Measurements from ENCODE around the gene ANKRD11. TPM values are rescaled to one million over a fixed set of nuclear protein-coding genes. Genes with fewer than 3 reads are reported as not detected.

Gene ANKRD11
- total RNA-seq, 1 donor from 2014 or later, result 178 TPM

DNA sequence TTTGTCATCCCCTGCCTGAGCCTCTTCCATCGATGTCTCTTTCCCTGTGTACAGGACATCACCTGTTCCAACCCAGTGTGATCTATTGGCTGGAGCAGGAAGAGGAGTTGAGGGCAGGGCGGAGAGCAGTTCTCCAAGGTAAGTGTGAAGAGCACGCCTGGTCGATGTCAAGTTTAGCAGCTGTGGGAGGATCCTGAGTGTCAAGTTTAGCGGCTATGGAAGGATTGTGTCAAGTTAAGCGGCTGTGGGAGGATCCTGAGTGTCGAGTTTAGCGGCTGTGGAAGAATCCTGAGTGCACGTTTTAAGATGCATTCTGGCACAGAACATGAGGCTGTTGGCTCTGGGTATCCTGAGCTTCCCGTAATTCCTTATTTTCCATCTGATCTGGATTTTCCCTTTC, 265.7 kb downstream of the ANKRD11 start:
- H3K27ac Mint-ChIP-seq, result no peak overlapping the region
- H3K27me3 Mint-ChIP-seq, result no peaks in the 10 kb centered on the region
- TF ChIP-seq, protein P1, sequence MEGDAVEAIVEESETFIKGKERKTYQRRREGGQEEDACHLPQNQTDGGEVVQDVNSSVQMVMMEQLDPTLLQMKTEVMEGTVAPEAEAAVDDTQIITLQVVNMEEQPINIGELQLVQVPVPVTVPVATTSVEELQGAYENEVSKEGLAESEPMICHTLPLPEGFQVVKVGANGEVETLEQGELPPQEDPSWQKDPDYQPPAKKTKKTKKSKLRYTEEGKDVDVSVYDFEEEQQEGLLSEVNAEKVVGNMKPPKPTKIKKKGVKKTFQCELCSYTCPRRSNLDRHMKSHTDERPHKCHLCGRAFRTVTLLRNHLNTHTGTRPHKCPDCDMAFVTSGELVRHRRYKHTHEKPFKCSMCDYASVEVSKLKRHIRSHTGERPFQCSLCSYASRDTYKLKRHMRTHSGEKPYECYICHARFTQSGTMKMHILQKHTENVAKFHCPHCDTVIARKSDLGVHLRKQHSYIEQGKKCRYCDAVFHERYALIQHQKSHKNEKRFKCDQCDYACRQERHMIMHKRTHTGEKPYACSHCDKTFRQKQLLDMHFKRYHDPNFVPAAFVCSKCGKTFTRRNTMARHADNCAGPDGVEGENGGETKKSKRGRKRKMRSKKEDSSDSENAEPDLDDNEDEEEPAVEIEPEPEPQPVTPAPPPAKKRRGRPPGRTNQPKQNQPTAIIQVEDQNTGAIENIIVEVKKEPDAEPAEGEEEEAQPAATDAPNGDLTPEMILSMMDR (IDR thresholded peaks at IDR 0.05; ENCODE audit: unreplicated experiment), result no peak
- H3K4me3 Mint-ChIP-seq (ENCODE audit: low read depth), result no peak overlapping the region
- no peaks in the 10 kb centered on the region for H3K4me1 Mint-ChIP-seq (ENCODE audit: low read depth)
- peaks cover 38% of the 10 kb centered on the region for H3K9me3 Mint-ChIP-seq (ENCODE audit: low read depth)
- H3K36me3 Mint-ChIP-seq (ENCODE audit: insufficient read depth), result peaks cover 65% of the 10 kb centered on the region
- no peak for DNase-seq (ENCODE audit: low spot score, unreplicated experiment)

- TF ChIP-seq, protein P1 (IDR thresholded peaks at IDR 0.05; ENCODE audit: unreplicated experiment), result no peak
- peaks cover 50% of the 10 kb centered on the region for H3K36me3 Mint-ChIP-seq (ENCODE audit: insufficient read depth)
- H3K27ac Mint-ChIP-seq, result no peak overlapping the region
- no peaks in the 10 kb centered on the region for H3K27me3 Mint-ChIP-seq
- no peak overlapping the region for H3K4me3 Mint-ChIP-seq (ENCODE audit: low read depth)
- no peak for DNase-seq (ENCODE audit: low spot score, unreplicated experiment)
- peaks cover 24% of the 10 kb centered on the region for H3K9me3 Mint-ChIP-seq (ENCODE audit: low read depth)
- H3K4me1 Mint-ChIP-seq (ENCODE audit: low read depth), result peaks cover 5% of the 10 kb centered on the region
These were observed 267.4 kb downstream of the ANKRD11 start for GRCh38 chr16:89222931-89223330.

GRCh38 chr16:89221604-89222003, 268.8 kb downstream of the ANKRD11 start:
- TF ChIP-seq, protein P1 (IDR thresholded peaks at IDR 0.05; ENCODE audit: unreplicated experiment), result no peak
- no peak for DNase-seq (ENCODE audit: low spot score, unreplicated experiment)
- H3K27ac Mint-ChIP-seq, result no peak overlapping the region
- peaks cover 37% of the 10 kb centered on the region for H3K36me3 Mint-ChIP-seq (ENCODE audit: insufficient read depth)
- H3K27me3 Mint-ChIP-seq, result no peaks in the 10 kb centered on the region
- H3K4me3 Mint-ChIP-seq (ENCODE audit: low read depth), result no peak overlapping the region
- H3K9me3 Mint-ChIP-seq (ENCODE audit: low read depth), result peaks cover 14% of the 10 kb centered on the region
- H3K4me1 Mint-ChIP-seq (ENCODE audit: low read depth), result peaks cover 11% of the 10 kb centered on the region

GRCh38 chr16:89219365-89219764, 271.0 kb downstream of the ANKRD11 start:
- H3K4me1 Mint-ChIP-seq (ENCODE audit: low read depth), result peaks cover 15% of the 10 kb centered on the region
- no peaks in the 10 kb centered on the region for H3K9me3 Mint-ChIP-seq (ENCODE audit: low read depth)

More at GRCh38 chr16:89219365-89219764, 271.0 kb downstream of the ANKRD11 start:
- H3K27ac Mint-ChIP-seq, result no peak overlapping the region
- TF ChIP-seq, protein P1 (IDR thresholded peaks at IDR 0.05; ENCODE audit: unreplicated experiment), result no peak
- no peaks in the 10 kb centered on the region for H3K27me3 Mint-ChIP-seq
- H3K4me3 Mint-ChIP-seq (ENCODE audit: low read depth), result peak overlapping the region; percentile 57
- peaks cover 16% of the 10 kb centered on the region for H3K36me3 Mint-ChIP-seq (ENCODE audit: insufficient read depth)
- no peak for DNase-seq (ENCODE audit: low spot score, unreplicated experiment)

Other genes starting within 250 kb of the ANKRD11 start
- gene SPG7, start 17.8 kb upstream of the ANKRD11 start, total RNA-seq, result 183 and 184 TPM in 2 replicates
- gene RPL13, start 70.1 kb upstream of the ANKRD11 start, total RNA-seq, result 1,643 and 1,699 TPM in 2 replicates
- gene CPNE7, start 85.2 kb upstream of the ANKRD11 start, total RNA-seq, result 0.41 and 0.84 TPM in 2 replicates
- gene DPEP1, start 123.1 kb upstream of the ANKRD11 start, total RNA-seq, result 29.6 and 36.3 TPM in 2 replicates
- gene CHMP1A, start 167.1 kb upstream of the ANKRD11 start, total RNA-seq, result 96.5 and 105 TPM in 2 replicates
- gene SPATA33, start 167.3 kb upstream of the ANKRD11 start, total RNA-seq, result 33.4 and 38.4 TPM in 2 replicates
- 183 and 192 TPM in 2 replicates for gene CDK10, start 196.1 kb upstream of the ANKRD11 start, total RNA-seq
- 14.0 and 15.5 TPM in 2 replicates for gene SPATA2L, start 211.1 kb upstream of the ANKRD11 start, total RNA-seq
- gene VPS9D1, start 230.3 kb upstream of the ANKRD11 start, total RNA-seq, result 17.4 and 17.9 TPM in 2 replicates
- 22.5 and 25.0 TPM in 2 replicates for gene ZNF276, start 231.0 kb upstream of the ANKRD11 start, total RNA-seq

All from progenitor cell of endocrine pancreas (in vitro differentiated cells).